H1 (cell line): ENCODE results near the gene SLC6A19. TPM values are rescaled to one million over a fixed set of nuclear protein-coding genes. Genes with fewer than 3 reads are reported as not detected.

Experiments used
- GABPA ChIP-seq: IDR thresholded peaks from 2 replicates; pipeline ENCODE4 v1.6.1; 2011; ENCODE audit warnings: mild to moderate bottlenecking, low read length, moderate library complexity, borderline replicate concordance; ENCODE audit not compliant: insufficient read depth
- POLR2A ChIP-seq, 2 experiments: IDR thresholded peaks; 1 replicate in 1 of 2; 2 replicates in 1 of 2; pipeline ENCODE4 v1.6.1; 2011; ENCODE audit warnings: low read depth in 2 of 2, low read length in 2 of 2, mild to moderate bottlenecking in 2 of 2; ENCODE audit errors: control extremely low read depth in 1 of 2
- polyA plus RNA-seq, 7 experiments: library from polyadenylated mRNA; depleted of rRNA in 3 of 7; stranded (reverse) in 5 of 7; unstranded in 2 of 7; fragments of >200 nt in 5 of 7; fragments of 200-250 nt in 2 of 7; gene quantifications; 1 replicate in 5 of 7; 2 replicates in 1 of 7; 4 replicates in 1 of 7; pipeline versions ENCODE4 v1.2.1 to v1.2.3, GENCODE V29; 2011 to 2013; ENCODE audit warnings: missing spikeins in 2 of 7, mixed read lengths in 2 of 7
- total RNA-seq: library from RNA; stranded (reverse); fragmentation: NEBNext Ultra II Directional; extraction: Animal tissue kit (Norgen Biotek cat#: 25700); gene quantifications from 2 replicates; pipeline ENCODE4 v1.2.1, GENCODE V29; 2021
- TF ChIP-seq, protein P1 (sequence below): IDR thresholded peaks from 2 replicates; pipeline ENCODE4 v1.6.1; 2011; ENCODE audit warnings: low read depth, mild to moderate bottlenecking, low read length; ENCODE audit not compliant: insufficient read depth

The SLC6A19 gene
- total and polyA plus RNA-seq, 2 of the 8 experiments (the other 6 are each of a cell fraction or from before 2014, with no cell fraction given): 0.02 TPM; not detected in 1

DNA sequence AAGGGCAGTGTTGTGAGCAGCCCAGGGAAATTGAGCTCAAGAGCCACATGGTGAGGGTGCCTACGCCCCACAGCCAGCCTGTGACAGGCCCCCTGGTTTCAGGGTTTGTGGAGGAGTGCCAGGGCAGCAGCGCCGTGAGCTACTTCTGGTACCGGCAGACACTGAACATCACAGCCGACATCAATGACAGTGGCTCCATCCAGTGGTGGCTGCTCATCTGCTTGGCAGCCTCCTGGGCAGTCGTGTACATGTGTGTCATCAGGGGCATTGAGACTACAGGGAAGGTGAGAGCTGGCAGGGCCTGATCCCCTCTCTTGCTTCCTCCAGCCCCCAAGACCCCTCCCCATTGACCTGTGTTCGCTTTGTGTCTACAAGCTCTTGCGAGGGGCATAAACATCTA, 34.0 kb downstream of the SLC6A19 start (continued):
- TF ChIP-seq, protein P1, sequence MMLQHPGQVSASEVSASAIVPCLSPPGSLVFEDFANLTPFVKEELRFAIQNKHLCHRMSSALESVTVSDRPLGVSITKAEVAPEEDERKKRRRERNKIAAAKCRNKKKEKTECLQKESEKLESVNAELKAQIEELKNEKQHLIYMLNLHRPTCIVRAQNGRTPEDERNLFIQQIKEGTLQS: no peak
- TF ChIP-seq GABPA (no peak), POLR2A (IDR thresholded peaks at IDR 0.05; ENCODE audit: control extremely low read depth in 1 of 2, low read depth in 2 of 2, low read length in 2 of 2) (no peak)
